GM18868 (cell line): ENCODE results near the gene TRAPPC3.
"Not testable (repeated sequence)": the region's sequence is repeated elsewhere in the genome, so short reads cannot be mapped to it uniquely, and the experiment has no call there.

ENCODE experiments used
- ATAC-seq: cut with Tn5 transposase; IDR thresholded peaks from one replicate; pipeline ENCODE4 v1.9.1; 2021; ENCODE audit warnings: mild to moderate bottlenecking, moderate library complexity; ENCODE audit not compliant: unreplicated experiment

TRAPPC3 gene

DNA sequence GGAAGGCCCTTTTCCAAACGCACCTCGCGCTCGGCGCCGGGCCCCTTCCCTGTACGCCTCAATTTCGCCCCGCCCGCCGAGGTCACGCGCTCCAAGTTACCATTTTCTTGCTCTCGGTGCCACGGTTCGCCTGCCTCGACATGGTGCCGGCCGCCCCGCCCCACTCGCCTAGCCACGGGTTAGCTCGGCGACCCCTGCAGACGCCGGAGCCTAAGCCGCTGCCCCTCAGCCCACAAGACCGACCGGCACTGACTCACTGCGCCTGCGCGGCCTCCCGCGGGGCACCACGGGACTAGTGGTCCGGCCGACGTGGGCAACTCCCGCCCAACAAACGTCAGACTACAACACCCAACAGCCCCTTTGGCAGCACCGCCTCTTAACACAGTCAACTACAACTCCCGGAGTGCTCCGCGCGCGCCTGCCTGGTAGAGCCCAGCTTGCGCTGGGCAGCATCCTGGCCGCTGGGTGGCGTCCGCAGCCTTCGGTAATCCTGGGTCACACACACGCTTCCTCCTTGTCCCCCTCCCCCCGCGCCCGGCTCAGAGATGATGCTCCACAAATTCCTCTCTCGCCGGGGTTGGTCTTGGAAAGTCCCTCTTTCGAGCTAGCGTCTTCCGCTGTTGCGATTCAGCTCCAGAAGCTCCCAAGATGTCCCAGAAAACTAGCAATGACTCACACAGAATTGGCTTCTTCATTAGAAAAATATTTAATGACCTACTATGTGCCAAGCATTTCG lies at the start of gene TRAPPC3:
TRAPPC3 (minus strand) TSS at position 250 of the 736 bp plus-strand sequence; CDS start at position 142, 108 bp downstream.
- ATAC-seq = peak; percentile 89

GRCh38 chr1:36198641-36199040 lies 49.4 kb upstream of the TRAPPC3 start:
- no peak for ATAC-seq

GRCh38 chr1:36196805-36197204 lies 47.5 kb upstream of the TRAPPC3 start:
- ATAC-seq = not testable (repeated sequence)

DNA sequence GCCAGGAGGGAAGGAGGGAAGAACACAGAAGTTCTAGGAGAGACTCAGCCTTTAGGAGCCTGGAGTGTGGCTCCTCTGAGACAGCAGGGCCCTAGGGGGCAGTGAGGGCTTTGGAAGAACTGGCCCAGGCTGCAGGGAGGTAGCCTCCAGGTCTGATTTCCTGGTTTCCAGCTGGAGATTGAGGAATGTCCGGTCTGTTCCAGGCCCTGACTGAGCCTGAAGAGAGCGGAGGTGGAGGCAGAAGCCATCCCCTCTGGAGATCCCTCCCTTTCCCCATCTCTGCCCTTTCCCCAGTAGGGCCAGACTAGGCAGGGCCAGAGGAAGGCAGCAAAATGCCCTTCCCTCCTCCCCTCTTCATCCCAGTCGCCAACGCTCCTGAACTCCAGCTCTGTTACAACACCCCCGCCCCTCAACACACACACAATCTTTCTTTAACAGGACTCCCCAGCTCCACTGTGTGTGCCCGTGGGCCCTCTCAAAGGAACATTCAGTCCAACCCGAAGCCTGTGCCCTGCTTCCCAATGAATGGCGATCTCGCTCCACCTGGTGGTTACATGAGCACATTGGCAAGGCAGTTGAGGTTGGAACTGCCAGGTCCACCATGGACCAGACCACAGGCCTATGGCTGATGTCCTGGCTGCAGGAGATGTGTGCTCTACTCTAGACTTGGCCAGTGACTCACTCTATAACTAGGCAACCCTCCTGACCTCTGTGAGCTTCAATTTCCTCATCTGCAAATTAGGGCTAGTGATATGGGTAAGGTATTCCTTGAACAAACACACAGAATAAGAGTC lies 38.7 kb upstream of the TRAPPC3 start:
- ATAC-seq = peak; percentile 74

DNA sequence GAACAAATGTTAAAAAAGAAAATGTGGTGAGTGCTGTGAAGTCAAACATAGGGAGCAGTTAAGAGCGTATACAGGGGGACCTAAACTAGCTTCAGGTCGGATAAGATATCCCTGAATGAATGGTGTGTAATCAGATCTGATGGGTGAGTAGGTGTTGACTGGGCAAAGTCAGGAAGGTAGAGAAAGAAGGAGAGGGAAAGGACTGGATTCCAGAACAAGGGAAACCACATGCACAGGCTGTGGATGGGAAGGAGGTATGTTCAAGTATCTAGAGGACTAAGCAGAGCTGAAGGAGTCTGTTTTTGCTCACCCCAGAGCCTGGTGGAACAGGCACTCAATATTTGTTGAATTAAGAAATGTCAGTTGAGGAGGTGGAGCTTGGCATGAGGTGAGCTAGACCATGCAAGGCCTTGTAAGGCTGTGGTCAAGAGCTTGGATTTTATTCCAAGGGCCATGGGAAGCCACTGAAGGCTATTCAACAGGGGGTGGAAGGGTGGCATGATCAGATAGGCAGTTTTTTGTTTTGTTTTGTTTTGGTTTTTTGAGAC lies 34.1 kb upstream of the TRAPPC3 start:
- no peak for ATAC-seq

DNA sequence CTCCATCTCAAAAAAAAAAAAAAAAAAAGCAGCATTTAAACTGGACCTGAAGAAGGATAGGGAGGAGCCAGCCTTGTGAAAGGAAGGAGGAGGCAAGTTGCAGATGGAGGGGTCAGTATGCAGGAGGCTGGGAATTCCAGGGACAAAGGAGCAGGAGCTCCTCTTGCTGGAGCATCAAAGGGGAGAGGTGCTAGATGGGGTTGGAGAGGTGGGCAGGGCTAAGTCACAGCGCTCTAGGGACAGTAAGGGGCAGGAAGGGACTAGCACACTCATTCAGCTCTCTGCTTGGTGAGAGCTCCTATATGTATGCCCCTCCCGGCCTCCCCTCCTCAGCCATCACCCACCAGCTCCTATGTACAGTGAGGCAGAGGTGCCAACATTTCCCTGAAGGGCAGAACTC lies 33.4 kb upstream of the TRAPPC3 start:
- ATAC-seq = no peak

GRCh38 chr1:36179220-36179600 lies 29.9 kb upstream of the TRAPPC3 start:
- no peak for ATAC-seq

- ATAC-seq = no peak
Measured at GRCh38 chr1:36178471-36179219, 29.4 kb upstream of the TRAPPC3 start.

- ATAC-seq = no peak
Measured at GRCh38 chr1:36177589-36178431, 28.5 kb upstream of the TRAPPC3 start.

GRCh38 chr1:36176106-36176949 lies 27.0 kb upstream of the TRAPPC3 start:
- no peak for ATAC-seq

DNA sequence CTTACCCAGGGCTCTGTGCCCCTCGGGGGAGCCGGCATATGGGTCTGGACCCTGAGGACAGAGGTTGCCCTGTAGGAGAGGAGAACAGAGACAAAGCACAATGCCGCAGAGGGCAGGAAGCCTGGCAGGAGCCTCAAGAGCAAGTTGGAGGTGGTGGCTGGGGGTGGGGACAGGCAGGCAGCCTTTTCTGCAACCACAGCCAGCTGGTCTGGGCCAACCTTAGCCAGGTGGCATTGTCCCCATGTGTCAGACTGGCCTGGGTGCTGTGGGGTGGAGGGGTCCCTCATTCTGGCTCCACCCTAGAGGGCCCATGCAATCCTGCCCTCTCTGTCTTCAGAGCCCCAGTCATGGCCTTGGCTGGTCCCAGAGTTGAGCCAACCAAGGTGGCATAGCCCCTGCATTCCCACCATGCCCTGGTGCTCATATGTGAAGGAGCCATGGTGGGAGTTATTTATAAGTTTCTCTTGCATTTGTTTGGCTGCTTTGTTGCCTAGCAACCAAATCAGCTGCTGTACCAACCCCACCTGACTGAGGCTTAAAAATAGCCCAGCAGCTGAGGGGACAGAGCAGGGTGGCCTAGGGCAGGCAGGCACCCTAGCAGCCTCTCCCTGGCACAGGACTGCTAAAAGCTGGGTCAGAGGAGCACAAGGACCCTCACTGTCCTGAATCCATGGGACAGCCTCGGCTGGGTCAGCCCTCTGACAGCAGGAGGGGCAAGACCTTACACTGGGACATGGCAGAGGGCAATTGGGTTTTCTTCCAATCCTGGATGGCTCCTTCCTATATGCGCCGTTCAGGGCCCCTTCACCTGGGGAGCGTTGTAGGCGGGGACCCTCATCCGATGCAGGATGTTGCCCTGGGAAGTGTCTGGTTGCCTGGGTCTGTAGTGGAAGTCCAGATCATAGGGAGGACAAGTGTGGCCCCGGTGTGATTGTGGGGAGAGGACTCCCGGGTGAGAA lies 26.1 kb upstream of the TRAPPC3 start:
- ATAC-seq = no peak

DNA sequence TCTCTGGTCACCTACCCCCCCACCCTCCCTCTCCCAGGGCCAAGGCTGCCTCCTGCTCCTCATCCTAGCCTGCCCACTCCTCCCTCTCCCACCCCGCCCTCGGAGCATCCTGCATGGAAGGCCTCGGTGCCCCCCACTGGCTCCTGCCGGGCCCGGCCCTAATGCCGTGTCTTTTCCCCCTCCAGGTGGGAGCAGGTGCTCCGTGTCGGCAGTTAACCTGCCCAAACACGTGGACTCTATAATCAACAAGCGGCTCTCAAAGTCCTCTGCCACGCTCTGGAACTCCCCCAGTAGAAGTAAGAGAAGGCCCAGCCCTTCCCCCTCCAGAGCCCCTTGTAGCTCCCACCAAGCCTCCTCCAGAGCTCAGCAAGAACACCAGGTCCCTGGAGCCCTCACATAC lies 25.4 kb upstream of the TRAPPC3 start:
- ATAC-seq = no peak

- no peak for ATAC-seq
Measured at GRCh38 chr1:36172983-36173382, 23.7 kb upstream of the TRAPPC3 start.

DNA sequence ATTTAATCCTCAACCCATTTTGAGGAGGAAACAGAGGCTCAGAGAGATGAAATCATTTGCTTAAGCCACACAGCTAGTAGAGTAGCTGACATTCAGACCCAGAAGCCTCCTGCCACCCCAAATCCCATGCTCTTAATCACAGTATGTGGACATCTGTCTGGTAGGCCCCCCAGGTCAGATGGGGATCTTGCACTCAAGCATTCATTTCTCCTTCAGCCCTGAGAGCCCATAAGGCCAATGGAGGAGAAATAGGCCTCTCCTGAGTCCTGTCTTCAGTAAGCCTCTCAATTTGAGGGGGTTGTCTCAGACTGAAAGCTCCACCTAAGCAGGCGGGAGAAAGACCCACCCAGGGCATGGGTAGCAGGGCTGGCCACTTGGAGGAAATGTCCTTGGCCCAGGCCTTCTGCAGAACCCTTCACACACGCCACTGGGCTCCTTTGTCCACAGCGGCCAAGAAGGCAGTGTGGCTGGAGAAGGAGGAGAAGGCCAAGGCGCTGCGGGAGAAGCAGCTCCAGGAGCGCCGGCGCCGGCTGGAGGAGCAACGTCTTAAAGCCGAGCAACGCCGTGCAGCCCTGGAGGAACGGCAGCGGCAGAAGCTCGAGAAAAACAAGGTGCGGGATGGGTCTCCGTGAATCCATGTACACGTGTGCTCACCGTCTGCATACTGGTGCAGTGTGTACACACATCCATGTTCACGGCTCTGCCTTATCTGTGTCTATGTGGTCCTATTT lies 22.9 kb upstream of the TRAPPC3 start:
- no peak for ATAC-seq

GRCh38 chr1:36170643-36171412 lies 21.5 kb upstream of the TRAPPC3 start:
- ATAC-seq = no peak

GRCh38 chr1:36168514-36168913 lies 19.2 kb upstream of the TRAPPC3 start:
- ATAC-seq = no peak
